ENCODE data around the gene HM13. TPM values are rescaled to one million over a fixed set of nuclear protein-coding genes. Genes with fewer than 3 reads are reported as not detected.

The HM13 gene
- total and polyA plus RNA-seq, 2 of the 13 experiments (the other 11 are each of a cell fraction or from before 2014, with no cell fraction given): 118 to 243 TPM

GRCh38 chr20:31593221-31594001 is 79.2 kb downstream of the HM13 start (continued):
- no peak for TF ChIP-seq ZNF609 (CRISPR knock-in tag; IDR thresholded peaks at IDR 0.05; ENCODE audit: borderline replicate concordance)
- no peak for TF ChIP-seq ZNF7 (CRISPR knock-in tag; IDR thresholded peaks at IDR 0.05)
- no peak for TF ChIP-seq ZNF577 (CRISPR knock-in tag; IDR thresholded peaks at IDR 0.05; ENCODE audit: borderline replicate concordance, low read depth)
- no peak; the same call in 1 of the 2 replicates for TF ChIP-seq RXRA (CRISPR knock-in tag; IDR thresholded peaks at IDR 0.05)
- no peak for TF ChIP-seq ZNF460 (CRISPR knock-in tag; IDR thresholded peaks at IDR 0.05; ENCODE audit: borderline replicate concordance)
- no peak for TF ChIP-seq ATF6 (CRISPR knock-in tag; conservative IDR thresholded peaks at IDR 0.05)
- TF ChIP-seq SKI (IDR thresholded peaks at IDR 0.05; ENCODE audit: partially characterized antibody): peak; percentile 11
- 0 out of 2 replicates have a peak, but pooled peaks have one; percentile 32 for TF ChIP-seq THAP9 (CRISPR knock-in tag; IDR thresholded peaks at IDR 0.05; ENCODE audit: borderline replicate concordance)
- TF ChIP-seq MZF1 (CRISPR knock-in tag; IDR thresholded peaks at IDR 0.05; ENCODE audit: borderline replicate concordance): no peak; the same call in 1 of the 2 replicates
- TF ChIP-seq FOXJ3 (CRISPR knock-in tag; IDR thresholded peaks at IDR 0.05; ENCODE audit: borderline replicate concordance): no peak
- peak; percentile 29; the same call in 1 of the 2 replicates for TF ChIP-seq SALL1 (CRISPR knock-in tag; IDR thresholded peaks at IDR 0.05)
- no peak for TF ChIP-seq ZNF496 (CRISPR knock-in tag; IDR thresholded peaks at IDR 0.05; ENCODE audit: insufficient replicate concordance)
- TF ChIP-seq HNF1B (CRISPR knock-in tag; IDR thresholded peaks at IDR 0.05): peak; percentile 20; the same call in 1 of the 2 replicates
- no peak for TF ChIP-seq PAX8 (CRISPR knock-in tag; IDR thresholded peaks at IDR 0.05; ENCODE audit: borderline replicate concordance)
- TF ChIP-seq ZNF614 (CRISPR knock-in tag; IDR thresholded peaks at IDR 0.05; ENCODE audit: borderline replicate concordance): peak; percentile 92
- no peak for TF ChIP-seq MBNL3 (CRISPR knock-in tag; conservative IDR thresholded peaks at IDR 0.05)
- TF ChIP-seq MXD4 (CRISPR knock-in tag; IDR thresholded peaks at IDR 0.05): no peak

All from HepG2 (cell line).